Panc1 (cell line): Measurements from ENCODE around the gene GDPD2. TPM values are rescaled to one million over a fixed set of nuclear protein-coding genes. Genes with fewer than 3 reads are reported as not detected.
A peak's percentile ranks its signal among the peaks of the same experiment; 100 is the strongest.

Source experiments
- ATAC-seq: fragments of 200-7000 bp; cut with Tn5 transposase; 2 replicates; pipeline ENCODE4 v1.9.1; 2020; ENCODE audit warnings: mild to moderate bottlenecking, moderate library complexity
- BruUV-seq: library from RNA; stranded (reverse); fragments of 400-500 nt; replicated peaks from 2 replicates; lab custom pipeline; 2021; lab: Mats Ljungman, UMichigan
- CTCF ChIA-PET: fragments of 300-600 bp; sonication (Branson Sonifier 250); formaldehyde crosslinking; loops from one replicate; lab custom pipeline; 2022; ENCODE audit warnings: antibody characterized with exemption; lab: Charles Lee
- POLR2A ChIA-PET: fragments of 300-600 bp; sonication (Branson Sonifier 250); formaldehyde crosslinking; loops from one replicate; lab custom pipeline; 2022; ENCODE audit warnings: antibody characterized with exemption; lab: Charles Lee
- DNase-seq: peaks from one replicate; pipeline ENCODE4 v3.0.0-alpha.2; 2010; ENCODE audit warnings: low read depth, low spot score
- H3K27ac ChIP-seq: 2 replicates; pipeline ENCODE4 v1.5.1; 2011; ENCODE audit warnings: mild to moderate bottlenecking, low read length, inconsistent platforms
- H3K27me3 ChIP-seq: fragments of 200-500 bp; sonication (Bioruptor generic); 2 replicates; pipeline ENCODE4 v1.6.0; 2014; ENCODE audit warnings: low read length, inconsistent platforms; ENCODE audit not compliant: control insufficient read depth, insufficient read depth
- H3K36me3 ChIP-seq: fragments of 200-500 bp; sonication (Bioruptor generic); 2 replicates; pipeline ENCODE4 v1.5.1; 2014; ENCODE audit warnings: inconsistent platforms, mild to moderate bottlenecking, low read length, moderate library complexity; ENCODE audit not compliant: control insufficient read depth, insufficient read depth
- H3K4me1 ChIP-seq: 2 replicates; pipeline ENCODE4 v1.5.1; 2011; ENCODE audit warnings: inconsistent platforms, mild to moderate bottlenecking, low read length, moderate library complexity; ENCODE audit not compliant: control insufficient read depth, insufficient read depth
- H3K4me3 ChIP-seq, 2 experiments: 2 replicates each; pipeline ENCODE4 v1.5.1; 2011 to 2012; ENCODE audit warnings: low read depth in 2 of 2, low read length in 2 of 2, mild to moderate bottlenecking in 2 of 2, inconsistent platforms in 1 of 2, moderate library complexity in 1 of 2
- H3K9me3 ChIP-seq: fragments of 200-500 bp; sonication (Bioruptor generic); 2 replicates; pipeline ENCODE4 v1.5.1; 2014; ENCODE audit warnings: low read depth, mild to moderate bottlenecking, inconsistent platforms, low read length, moderate library complexity; ENCODE audit not compliant: control insufficient read depth, insufficient read depth
- POLR2AphosphoS5 ChIP-seq: IDR thresholded peaks from 2 replicates; pipeline ENCODE4 v1.6.1; 2012; ENCODE audit warnings: mild to moderate bottlenecking, low read depth, low read length, moderate library complexity
- SIN3A ChIP-seq: IDR thresholded peaks from 2 replicates; pipeline ENCODE4 v1.6.1; 2012; ENCODE audit warnings: low read depth, mild to moderate bottlenecking, low read length, moderate library complexity, borderline replicate concordance; ENCODE audit not compliant: insufficient read depth
- TCF7L2 ChIP-seq: IDR thresholded peaks from 2 replicates; pipeline ENCODE4 v1.6.1; 2011; ENCODE audit warnings: mild to moderate bottlenecking, low read depth, low read length, inconsistent platforms
- in situ Hi-C: cut with HindIII; loops from 2 replicates; pipeline ENCODE4 v1.10.0; 2016; ENCODE audit warnings: low sequenced_read_pairs, low pct_unique_long_range_greater_than_20kb
- intact Hi-C: fragments of 100-400 bp; cut with micrococcal nuclease; formaldehyde crosslinking; loops from one replicate; pipeline ENCODE4 v1.10.0; 2022; ENCODE audit not compliant: unreplicated experiment
- total RNA-seq: library from RNA; stranded (reverse); gene quantifications from one replicate; pipeline ENCODE4 v1.2.1, GENCODE V29; 2021; ENCODE audit not compliant: unreplicated experiment
- TF ChIP-seq, protein P1 (sequence below): fragments of 450-650 bp; IDR thresholded peaks from 2 replicates; pipeline ENCODE4 v1.5.1; 2017; ENCODE audit warnings: mild to moderate bottlenecking
- TF ChIP-seq, protein P2 (sequence below), 2 experiments: IDR thresholded peaks; 2 replicates each; pipeline ENCODE4 v1.6.1; 2011 to 2012; ENCODE audit warnings: low read depth in 2 of 2, control low read depth in 1 of 2, low read length in 1 of 2, mild to moderate bottlenecking in 1 of 2, moderate library complexity in 1 of 2; ENCODE audit not compliant: insufficient read depth in 1 of 2

GDPD2 gene
- total RNA-seq, 1 experiment from 2014 or later, result 0.33 TPM

DNA sequence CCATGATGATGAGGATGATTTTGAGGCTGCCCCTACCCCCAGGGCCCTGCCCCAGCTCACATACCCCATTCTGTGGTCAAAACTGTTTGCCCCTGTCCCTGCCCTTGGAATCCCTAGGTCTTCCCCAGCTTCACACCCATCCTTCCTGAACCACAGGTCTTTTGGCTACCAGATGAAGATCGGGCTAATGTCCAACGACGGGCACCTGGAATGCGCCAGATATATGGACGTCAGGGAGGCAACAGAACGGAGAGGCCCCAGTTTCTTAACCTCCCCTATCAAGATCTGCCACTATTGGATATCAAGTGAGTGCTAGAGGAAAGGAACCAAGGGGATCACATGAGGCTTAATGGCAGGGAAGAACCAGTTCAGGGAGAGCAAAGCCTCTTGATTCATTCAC is 6.6 kb downstream of the GDPD2 start:
- no peaks in the 10 kb centered on the region for H3K36me3 ChIP-seq
- H3K27me3 ChIP-seq, result no peaks in the 10 kb centered on the region
- no peak for ATAC-seq
- intact Hi-C loops (no loop called here), in situ Hi-C loops (no loop called here)
- ChIA-PET POLR2A (no interaction called here), CTCF (no interaction called here)
- BruUV-seq, result no TSS peak
- peaks cover 4% of the 10 kb centered on the region; the same call in 1 of the 2 replicates for H3K4me1 ChIP-seq
- TF ChIP-seq POLR2AphosphoS5 (no peak), SIN3A (no peak), TCF7L2 (no peak)
- TF ChIP-seq, protein P1, sequence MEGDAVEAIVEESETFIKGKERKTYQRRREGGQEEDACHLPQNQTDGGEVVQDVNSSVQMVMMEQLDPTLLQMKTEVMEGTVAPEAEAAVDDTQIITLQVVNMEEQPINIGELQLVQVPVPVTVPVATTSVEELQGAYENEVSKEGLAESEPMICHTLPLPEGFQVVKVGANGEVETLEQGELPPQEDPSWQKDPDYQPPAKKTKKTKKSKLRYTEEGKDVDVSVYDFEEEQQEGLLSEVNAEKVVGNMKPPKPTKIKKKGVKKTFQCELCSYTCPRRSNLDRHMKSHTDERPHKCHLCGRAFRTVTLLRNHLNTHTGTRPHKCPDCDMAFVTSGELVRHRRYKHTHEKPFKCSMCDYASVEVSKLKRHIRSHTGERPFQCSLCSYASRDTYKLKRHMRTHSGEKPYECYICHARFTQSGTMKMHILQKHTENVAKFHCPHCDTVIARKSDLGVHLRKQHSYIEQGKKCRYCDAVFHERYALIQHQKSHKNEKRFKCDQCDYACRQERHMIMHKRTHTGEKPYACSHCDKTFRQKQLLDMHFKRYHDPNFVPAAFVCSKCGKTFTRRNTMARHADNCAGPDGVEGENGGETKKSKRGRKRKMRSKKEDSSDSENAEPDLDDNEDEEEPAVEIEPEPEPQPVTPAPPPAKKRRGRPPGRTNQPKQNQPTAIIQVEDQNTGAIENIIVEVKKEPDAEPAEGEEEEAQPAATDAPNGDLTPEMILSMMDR, result no peak
- TF ChIP-seq, protein P2, sequence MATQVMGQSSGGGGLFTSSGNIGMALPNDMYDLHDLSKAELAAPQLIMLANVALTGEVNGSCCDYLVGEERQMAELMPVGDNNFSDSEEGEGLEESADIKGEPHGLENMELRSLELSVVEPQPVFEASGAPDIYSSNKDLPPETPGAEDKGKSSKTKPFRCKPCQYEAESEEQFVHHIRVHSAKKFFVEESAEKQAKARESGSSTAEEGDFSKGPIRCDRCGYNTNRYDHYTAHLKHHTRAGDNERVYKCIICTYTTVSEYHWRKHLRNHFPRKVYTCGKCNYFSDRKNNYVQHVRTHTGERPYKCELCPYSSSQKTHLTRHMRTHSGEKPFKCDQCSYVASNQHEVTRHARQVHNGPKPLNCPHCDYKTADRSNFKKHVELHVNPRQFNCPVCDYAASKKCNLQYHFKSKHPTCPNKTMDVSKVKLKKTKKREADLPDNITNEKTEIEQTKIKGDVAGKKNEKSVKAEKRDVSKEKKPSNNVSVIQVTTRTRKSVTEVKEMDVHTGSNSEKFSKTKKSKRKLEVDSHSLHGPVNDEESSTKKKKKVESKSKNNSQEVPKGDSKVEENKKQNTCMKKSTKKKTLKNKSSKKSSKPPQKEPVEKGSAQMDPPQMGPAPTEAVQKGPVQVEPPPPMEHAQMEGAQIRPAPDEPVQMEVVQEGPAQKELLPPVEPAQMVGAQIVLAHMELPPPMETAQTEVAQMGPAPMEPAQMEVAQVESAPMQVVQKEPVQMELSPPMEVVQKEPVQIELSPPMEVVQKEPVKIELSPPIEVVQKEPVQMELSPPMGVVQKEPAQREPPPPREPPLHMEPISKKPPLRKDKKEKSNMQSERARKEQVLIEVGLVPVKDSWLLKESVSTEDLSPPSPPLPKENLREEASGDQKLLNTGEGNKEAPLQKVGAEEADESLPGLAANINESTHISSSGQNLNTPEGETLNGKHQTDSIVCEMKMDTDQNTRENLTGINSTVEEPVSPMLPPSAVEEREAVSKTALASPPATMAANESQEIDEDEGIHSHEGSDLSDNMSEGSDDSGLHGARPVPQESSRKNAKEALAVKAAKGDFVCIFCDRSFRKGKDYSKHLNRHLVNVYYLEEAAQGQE (IDR thresholded peaks at IDR 0.05; ENCODE audit: insufficient read depth in 1 of 2, low read depth in 2 of 2, low read length in 1 of 2), result no peak
- DNase-seq, result no peak
- no peak overlapping the region for H3K27ac ChIP-seq
- H3K4me3 ChIP-seq, result no peak overlapping the region
- no peaks in the 10 kb centered on the region for H3K9me3 ChIP-seq

DNA sequence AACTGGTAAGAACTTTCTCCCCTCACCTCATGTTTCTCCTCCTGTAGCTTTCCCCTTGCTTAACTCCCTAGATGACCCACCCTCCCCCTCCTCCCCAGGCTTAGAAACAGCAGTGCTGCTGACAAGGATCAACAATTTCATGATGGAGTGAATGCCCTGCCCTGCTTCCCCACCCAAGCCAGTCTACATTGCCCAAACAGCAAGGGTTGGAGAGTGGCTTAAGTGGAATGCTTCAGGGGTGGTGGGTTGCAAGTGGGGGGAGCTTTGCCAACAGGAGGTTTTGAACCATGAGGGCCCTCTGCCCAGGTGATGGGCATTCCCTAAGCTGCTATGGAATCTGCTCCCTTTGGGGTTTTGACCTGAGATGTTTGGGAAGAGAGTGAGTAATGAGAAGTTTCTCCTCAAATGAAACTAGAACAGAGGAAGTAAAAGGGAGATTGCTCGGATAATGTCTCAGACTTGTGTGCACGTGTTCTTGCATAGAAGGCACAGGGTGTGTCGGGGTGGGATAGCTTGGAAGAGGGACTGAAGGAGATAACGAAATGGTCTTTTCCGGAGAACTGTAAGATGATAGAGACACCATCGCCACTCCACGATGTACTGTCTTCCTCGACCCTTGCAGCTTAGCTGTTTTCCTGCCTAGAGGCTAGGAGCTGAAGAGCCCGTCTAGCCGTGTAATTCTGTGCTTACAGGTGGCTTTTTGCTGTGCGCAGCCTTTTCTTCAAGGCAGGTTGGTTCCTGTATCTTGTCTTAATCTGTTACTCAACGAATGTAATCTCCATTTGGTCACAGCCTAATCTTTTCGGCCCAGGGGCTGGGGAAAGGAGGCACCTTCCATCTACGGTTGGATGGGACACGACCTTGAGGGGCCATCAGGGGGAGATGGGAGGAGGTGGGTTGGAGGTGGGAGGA is 10.1 kb downstream of the GDPD2 start:
- peaks cover 7% of the 10 kb centered on the region for H3K4me1 ChIP-seq
- H3K4me3 ChIP-seq, result peak overlapping the region; percentile 75 to 93
- intact Hi-C loops (no loop called here), in situ Hi-C loops (no loop called here)
- no peaks in the 10 kb centered on the region for H3K36me3 ChIP-seq
- ATAC-seq (no peak; the same call in 1 of the 2 replicates), DNase-seq (no peak)
- BruUV-seq, result no TSS peak
- H3K27me3 ChIP-seq, result no peaks in the 10 kb centered on the region
- H3K27ac ChIP-seq, result peak overlapping the region; percentile 61
- H3K9me3 ChIP-seq, result no peaks in the 10 kb centered on the region
- CTCF ChIA-PET, result interaction anchor here (0.5 to 1.5 kb wide), 6 partner anchors 19 to 300 kb away, joined by 3 to 5 read pairs (median 3); partner anchors contain the start of gene IGBP1
- TF ChIP-seq POLR2AphosphoS5 (no peak), SIN3A (no peak), TCF7L2 (no peak)
- TF ChIP-seq, protein P2 (IDR thresholded peaks at IDR 0.05; ENCODE audit: insufficient read depth in 1 of 2, low read depth in 2 of 2, low read length in 1 of 2), result no peak
- TF ChIP-seq, protein P1, result no peak
- POLR2A ChIA-PET, result no interaction called here
